22Rv1 (cell line): Measurements from ENCODE around the gene MACIR.

Experiments
- CTCF ChIP-seq: fragments of 450-650 bp; IDR thresholded peaks from 2 replicates; pipeline ENCODE4 v1.5.1; 2017; ENCODE audit warnings: mild to moderate bottlenecking
- ZFX ChIP-seq: fragments of 450-650 bp; IDR thresholded peaks from 2 replicates; pipeline ENCODE4 v1.6.1; 2017; ENCODE audit warnings: antibody characterized with exemption, borderline replicate concordance

GRCh38 chr5:103217101-103217500, 41.5 kb upstream of the MACIR start:
- no peak for TF ChIP-seq CTCF
- no peak for TF ChIP-seq ZFX
